Osteocyte (in vitro differentiated cells): ENCODE data around the gene OTUD3. TPM values are rescaled to one million over a fixed set of nuclear protein-coding genes. Genes with fewer than 3 reads are reported as not detected.
"Not testable (repeated sequence)": the region's sequence is repeated elsewhere in the genome, so short reads cannot be mapped to it uniquely, and the experiment has no call there.

Experiments used
- DNase-seq: peaks from one replicate; pipeline ENCODE4 v3.0.0; 2021; ENCODE audit warnings: mixed read lengths; ENCODE audit not compliant: unreplicated experiment; ENCODE audit errors: extremely low spot score
- H3K27ac Mint-ChIP-seq: one replicate; pipeline ENCODE4 v1.8.0; 2021; ENCODE audit warnings: mild to moderate bottlenecking, mixed read lengths; ENCODE audit not compliant: unreplicated experiment
- H3K27me3 Mint-ChIP-seq: one replicate; pipeline ENCODE4 v1.8.0; 2021; ENCODE audit warnings: mixed read lengths; ENCODE audit not compliant: unreplicated experiment
- H3K36me3 Mint-ChIP-seq: one replicate; pipeline ENCODE4 v1.8.0; 2021; ENCODE audit warnings: mixed read lengths; ENCODE audit not compliant: unreplicated experiment
- H3K4me1 Mint-ChIP-seq: one replicate; pipeline ENCODE4 v1.8.0; 2021; ENCODE audit warnings: mixed read lengths; ENCODE audit not compliant: unreplicated experiment
- H3K4me3 Mint-ChIP-seq: one replicate; pipeline ENCODE4 v1.8.0; 2021; ENCODE audit warnings: mild to moderate bottlenecking, moderate library complexity, mixed read lengths; ENCODE audit not compliant: unreplicated experiment
- H3K9me3 Mint-ChIP-seq: one replicate; pipeline ENCODE4 v1.8.0; 2021; ENCODE audit warnings: mixed read lengths; ENCODE audit not compliant: unreplicated experiment
- total RNA-seq: library from RNA; stranded (reverse); gene quantifications from 2 replicates; pipeline ENCODE4 v1.2.1, GENCODE V29; 2021
- TF ChIP-seq, protein P1 (sequence below): fragments of 200-600 bp; sonication (generic); IDR thresholded peaks from 2 replicates; pipeline ENCODE4 v1.5.0; 2021; ENCODE audit warnings: antibody characterized with exemption, mild to moderate bottlenecking, moderate library complexity

The OTUD3 gene
- total RNA-seq, 1 donor from 2014 or later: 11.4 TPM

DNA sequence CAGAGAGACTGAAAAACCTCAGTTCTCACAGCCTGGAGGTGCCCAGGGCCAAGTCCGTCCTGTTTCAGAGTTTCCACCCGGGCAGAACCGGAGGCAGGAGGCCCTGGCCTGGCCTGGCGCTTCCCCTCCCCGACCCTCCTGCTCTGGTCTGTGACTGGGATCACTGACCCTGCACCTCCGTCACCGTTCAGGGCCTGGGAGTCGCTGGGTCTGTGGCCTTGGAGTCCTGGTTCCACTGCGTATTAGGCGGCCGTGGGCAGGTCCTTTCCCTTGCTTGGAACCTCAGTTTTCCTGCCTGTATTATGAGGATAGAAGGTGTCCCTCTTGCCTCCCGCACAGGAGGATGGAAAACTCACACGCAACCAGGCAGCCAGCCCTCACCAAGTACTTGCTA is 41.8 kb downstream of the OTUD3 start:
- TF ChIP-seq, protein P1, sequence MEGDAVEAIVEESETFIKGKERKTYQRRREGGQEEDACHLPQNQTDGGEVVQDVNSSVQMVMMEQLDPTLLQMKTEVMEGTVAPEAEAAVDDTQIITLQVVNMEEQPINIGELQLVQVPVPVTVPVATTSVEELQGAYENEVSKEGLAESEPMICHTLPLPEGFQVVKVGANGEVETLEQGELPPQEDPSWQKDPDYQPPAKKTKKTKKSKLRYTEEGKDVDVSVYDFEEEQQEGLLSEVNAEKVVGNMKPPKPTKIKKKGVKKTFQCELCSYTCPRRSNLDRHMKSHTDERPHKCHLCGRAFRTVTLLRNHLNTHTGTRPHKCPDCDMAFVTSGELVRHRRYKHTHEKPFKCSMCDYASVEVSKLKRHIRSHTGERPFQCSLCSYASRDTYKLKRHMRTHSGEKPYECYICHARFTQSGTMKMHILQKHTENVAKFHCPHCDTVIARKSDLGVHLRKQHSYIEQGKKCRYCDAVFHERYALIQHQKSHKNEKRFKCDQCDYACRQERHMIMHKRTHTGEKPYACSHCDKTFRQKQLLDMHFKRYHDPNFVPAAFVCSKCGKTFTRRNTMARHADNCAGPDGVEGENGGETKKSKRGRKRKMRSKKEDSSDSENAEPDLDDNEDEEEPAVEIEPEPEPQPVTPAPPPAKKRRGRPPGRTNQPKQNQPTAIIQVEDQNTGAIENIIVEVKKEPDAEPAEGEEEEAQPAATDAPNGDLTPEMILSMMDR: no peak
- no peaks in the 10 kb centered on the region for H3K9me3 Mint-ChIP-seq
- no peak overlapping the region for H3K27ac Mint-ChIP-seq
- no peaks in the 10 kb centered on the region for H3K36me3 Mint-ChIP-seq
- DNase-seq: no peak
- peaks cover 8% of the 10 kb centered on the region for H3K27me3 Mint-ChIP-seq
- no peak overlapping the region for H3K4me3 Mint-ChIP-seq
- no peaks in the 10 kb centered on the region for H3K4me1 Mint-ChIP-seq

DNA sequence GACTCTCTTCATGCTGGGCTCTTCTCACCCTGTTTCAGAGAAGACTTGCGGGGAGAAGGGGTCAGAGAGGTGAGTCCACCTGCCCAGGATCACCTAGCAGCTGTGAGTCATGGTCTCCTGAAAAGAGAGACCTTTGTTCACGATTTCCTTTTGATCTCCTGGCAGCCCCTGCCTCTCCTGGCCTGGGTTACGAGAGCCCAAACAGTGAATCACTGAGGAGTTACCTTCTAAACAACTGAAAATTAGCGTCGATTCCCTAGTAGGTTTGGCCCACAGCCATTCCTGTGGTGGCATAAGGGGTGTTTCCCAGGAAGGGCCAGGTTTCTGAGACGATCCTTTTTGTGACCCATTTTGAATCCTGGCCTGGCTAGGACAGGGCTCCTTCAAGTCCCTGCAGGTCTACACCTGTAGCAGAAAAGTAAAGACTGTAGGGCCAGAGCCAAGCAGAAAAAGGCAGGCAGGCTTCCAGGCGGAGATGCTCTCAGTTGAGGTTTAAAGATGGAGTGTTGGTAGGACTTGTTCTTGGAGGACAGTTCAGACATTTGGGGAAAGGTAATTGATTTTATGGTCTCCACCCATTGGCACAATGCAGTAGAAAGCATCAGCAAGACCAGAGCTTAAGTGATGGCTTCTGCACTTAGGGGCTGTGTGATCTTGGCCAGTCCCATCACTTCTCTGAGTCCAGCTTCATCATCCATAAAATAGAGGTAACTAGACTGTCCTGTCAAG is 43.3 kb downstream of the OTUD3 start:
- Mint-ChIP-seq H3K4me1 (no peaks in the 10 kb centered on the region), H3K9me3 (no peaks in the 10 kb centered on the region), H3K36me3 (no peaks in the 10 kb centered on the region), H3K4me3 (no peak overlapping the region), H3K27me3 (peaks cover 12% of the 10 kb centered on the region), H3K27ac (no peak overlapping the region)
- DNase-seq: no peak
- TF ChIP-seq, protein P1: no peak

DNA sequence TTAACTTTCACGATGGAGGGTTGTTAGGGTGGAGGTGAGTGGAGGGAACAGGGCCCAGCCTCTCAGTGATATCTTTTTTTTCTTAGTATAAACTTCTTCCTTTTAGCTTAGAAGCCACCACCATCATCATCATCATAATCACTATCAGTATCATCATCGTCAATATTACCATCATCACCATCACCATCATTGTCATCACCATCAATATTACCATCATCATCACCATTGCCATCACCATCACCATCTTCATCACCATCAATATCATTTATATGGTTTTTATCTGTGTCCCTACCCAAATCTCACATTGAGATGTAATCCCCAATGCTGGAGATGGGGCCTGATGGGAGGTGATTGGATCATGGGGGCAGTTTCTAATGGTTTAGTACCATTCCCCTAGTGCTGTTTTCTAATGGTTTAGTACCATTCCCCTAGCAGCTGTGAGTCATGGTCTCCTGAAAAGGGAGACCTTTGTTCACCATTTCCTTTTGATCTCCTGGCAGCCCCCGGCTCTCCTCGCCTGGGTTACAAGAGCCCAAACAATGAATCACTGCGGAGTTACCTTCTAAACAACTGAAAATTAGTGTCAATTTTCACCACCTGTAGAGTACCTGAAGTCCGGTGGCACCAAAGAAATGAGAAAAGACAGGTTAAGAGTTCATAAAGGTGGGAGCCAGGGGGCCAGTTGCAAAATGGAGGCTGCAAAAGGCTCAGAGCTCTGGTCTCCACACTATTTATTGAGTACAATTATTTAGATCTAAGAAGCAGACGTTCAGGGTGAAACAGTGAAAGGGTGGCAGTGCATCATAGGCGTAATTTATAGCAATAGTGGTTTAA is 44.3 kb downstream of the OTUD3 start:
- Mint-ChIP-seq H3K27ac (no peak overlapping the region), H3K36me3 (no peaks in the 10 kb centered on the region), H3K9me3 (no peaks in the 10 kb centered on the region), H3K27me3 (peaks cover 12% of the 10 kb centered on the region), H3K4me1 (no peaks in the 10 kb centered on the region), H3K4me3 (no peak overlapping the region)
- TF ChIP-seq, protein P1: no peak
- DNase-seq: no peak

DNA sequence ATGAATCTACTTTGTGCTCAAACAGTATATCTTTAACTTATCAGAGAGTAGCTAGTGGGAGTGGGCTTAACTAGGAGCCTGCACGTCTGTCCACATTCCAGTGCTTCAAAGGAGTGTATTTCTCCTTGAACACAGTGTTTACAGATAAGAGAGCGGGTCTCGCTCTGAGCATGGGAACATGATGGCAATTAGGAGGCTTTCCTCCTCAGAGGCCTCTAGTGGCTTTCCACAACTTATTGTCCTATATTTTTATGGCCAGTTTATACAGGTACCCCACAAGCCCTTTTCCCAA is 44.9 kb downstream of the OTUD3 start:
- peaks cover 12% of the 10 kb centered on the region for H3K27me3 Mint-ChIP-seq
- not testable (repeated sequence) for DNase-seq, H3K27ac Mint-ChIP-seq, H3K9me3 Mint-ChIP-seq, H3K4me3 Mint-ChIP-seq, H3K4me1 Mint-ChIP-seq, H3K36me3 Mint-ChIP-seq

DNA sequence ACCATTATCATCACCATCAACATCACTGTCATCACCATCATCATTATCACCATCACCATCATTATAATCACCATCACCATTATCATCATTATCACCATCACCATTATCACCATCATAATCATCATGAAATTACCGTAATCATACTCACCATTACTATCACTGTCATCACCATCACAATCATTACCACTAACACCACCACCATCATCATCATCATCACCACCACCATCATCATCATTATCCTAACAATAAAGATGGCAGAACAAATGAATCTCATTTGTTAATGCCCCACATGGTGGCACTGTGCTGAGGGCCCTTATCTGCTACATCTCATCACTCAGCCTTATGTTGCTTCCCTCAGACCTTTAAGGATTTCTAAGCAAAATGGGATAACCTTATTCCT is 50.7 kb downstream of the OTUD3 start:
- H3K4me3 Mint-ChIP-seq: no peak overlapping the region

More for the DNA sequence above, 50.7 kb downstream of the OTUD3 start:
- H3K36me3 Mint-ChIP-seq: no peaks in the 10 kb centered on the region
- peaks cover 7% of the 10 kb centered on the region for H3K27me3 Mint-ChIP-seq
- TF ChIP-seq, protein P1: no peak
- H3K4me1 Mint-ChIP-seq: no peaks in the 10 kb centered on the region
- H3K9me3 Mint-ChIP-seq: no peaks in the 10 kb centered on the region
- DNase-seq: no peak
- H3K27ac Mint-ChIP-seq: no peak overlapping the region
